ENCODE results near the gene FUBP3.

The FUBP3 gene

DNA sequence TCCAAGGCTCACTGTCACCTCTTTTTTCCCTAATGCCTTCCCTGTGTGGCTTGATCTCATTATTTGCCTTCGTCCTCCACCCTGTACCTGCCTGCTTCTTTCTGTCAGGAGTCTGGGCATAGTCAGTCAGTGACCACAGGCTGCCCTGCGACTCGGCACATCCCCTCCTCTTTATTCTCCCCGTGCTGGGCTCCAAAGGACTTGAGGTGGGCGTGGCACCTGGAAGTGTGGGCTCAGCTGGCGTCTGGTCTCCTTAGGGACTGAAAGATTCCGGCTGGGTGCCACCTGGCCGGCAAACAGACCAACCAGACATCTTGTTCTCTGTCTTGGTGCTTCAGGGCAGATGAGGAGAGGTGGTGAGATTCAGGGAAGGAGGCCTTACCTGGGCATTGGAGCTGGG, 55.4 kb downstream of the FUBP3 start:
- DNase-seq: no peak

- no peak for DNase-seq
Observed at GRCh38 chr9:130635306-130635705, 55.9 kb downstream of the FUBP3 start.

- DNase-seq: no peak
Observed at GRCh38 chr9:130635721-130636647, 56.6 kb downstream of the FUBP3 start.

GRCh38 chr9:130636648-130637020, 57.3 kb downstream of the FUBP3 start:
- no peak for DNase-seq

- DNase-seq: no peak
Observed at GRCh38 chr9:130638284-130639123, 59.1 kb downstream of the FUBP3 start.

DNA sequence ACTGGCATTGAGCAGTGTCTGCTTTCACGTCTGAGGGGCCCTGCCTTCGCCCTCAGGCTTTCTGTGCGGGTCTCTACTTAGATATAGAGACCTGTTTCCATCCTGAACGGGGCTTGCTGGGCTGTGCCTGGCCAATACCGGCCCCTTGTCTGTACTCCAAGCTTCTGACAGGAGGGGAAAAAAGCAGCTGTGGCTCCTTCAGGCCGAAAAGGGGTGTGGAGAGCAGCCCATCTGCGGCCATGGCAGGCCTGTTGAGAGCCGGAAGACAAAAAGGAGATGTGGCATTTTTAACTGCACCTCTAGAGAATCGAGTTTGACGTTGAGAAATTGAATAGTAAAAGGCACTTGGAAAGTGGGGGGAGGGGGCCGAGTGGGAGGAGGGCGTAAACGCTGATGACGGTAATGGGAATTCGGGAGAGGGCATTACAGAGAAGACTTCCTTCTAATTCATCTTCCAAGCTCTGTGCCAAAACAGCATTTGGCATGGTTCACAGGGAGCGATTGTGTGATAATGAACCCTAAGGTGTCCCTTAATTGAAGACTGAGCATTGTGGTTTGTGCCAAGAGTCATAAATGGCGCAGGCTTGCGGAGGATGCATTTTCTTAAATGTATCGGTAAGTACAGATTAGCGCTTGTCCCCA, 59.9 kb downstream of the FUBP3 start:
- DNase-seq: no peak

GRCh38 chr9:130639866-130640555, 60.6 kb downstream of the FUBP3 start:
- no peak for DNase-seq

GRCh38 chr9:130640681-130641080, 61.3 kb downstream of the FUBP3 start:
- no peak for DNase-seq

DNA sequence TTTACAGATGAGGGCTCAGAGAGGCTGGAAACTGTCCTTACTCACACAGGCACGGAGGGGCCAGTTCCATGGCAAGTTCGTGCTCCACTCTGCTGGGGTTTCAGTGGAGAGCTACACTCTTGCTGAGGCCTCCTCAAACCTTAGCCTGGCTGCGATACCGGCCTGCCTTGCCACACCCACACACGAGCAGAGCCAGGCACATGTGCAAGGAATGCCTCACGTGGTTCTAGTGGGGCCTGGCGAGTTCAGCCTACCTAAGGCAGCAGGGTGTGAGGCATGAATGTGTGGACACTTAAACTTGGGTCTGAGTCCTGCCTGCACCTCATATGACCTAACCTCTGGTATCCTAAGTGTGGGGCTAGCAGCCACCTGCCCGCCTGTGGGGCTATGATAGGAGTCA, 63.5 kb downstream of the FUBP3 start:
- DNase-seq: no peak

DNA sequence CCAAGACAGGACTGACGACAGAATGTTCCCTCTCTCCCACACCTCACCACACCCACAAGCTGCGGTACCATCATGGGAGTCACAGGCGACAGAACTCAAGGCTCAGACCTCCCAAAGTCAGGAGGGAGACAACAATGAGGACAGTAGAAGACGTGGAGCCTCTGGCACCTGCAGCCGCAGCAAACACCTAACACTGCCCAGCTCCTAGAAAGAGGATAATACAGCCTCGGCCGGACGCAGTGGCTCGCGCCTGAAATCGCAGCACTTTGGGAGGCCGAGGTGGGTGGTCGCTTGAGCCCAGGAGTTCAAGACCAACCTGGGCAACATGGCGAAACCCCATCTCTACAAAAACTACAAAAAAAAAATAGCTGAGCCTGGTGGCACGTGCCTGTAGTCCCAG, 71.8 kb downstream of the FUBP3 start:
- DNase-seq: no peak

DNA sequence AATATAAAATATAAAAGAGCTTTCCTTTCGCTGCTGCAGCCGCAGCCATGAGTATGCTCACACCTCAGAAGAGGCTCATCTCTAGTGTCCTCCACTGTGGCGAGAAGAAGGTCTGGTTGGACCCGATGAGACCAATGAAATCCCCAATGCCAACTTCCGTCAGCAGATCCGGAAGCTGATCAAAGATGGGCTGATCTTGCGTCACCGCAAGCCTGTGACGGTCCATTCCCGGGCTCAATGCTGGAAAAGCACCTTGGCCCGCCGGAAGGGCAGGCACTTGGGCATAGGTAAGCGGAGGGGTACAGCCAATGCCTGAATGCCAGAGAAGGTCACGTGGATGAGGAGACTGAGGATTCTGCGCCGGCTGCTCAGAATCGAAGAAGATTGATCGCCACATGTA, 72.4 kb downstream of the FUBP3 start:
- DNase-seq: no peak

DNA sequence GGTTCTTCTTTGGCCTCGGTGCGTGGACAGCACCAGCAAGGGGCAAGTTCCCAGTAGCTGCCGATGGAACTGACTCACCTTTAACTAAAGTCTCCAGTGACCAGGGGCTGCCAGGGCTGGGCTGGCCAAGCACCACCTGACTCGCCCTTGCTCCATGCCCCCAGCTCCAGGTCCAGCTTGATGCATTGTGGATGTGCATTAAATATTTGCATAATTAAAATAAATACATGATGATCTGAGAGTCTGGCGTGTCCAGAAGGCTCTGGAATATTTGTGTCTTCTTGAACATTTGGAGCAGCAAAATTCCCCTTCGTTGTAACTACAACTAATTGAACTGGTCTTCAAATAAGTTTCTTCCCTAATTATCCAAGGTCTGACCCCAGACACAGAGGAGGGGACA, 75.5 kb downstream of the FUBP3 start:
- DNase-seq: no peak

GRCh38 chr9:130658893-130659698, 79.7 kb downstream of the FUBP3 start:
- no peak for DNase-seq

DNA sequence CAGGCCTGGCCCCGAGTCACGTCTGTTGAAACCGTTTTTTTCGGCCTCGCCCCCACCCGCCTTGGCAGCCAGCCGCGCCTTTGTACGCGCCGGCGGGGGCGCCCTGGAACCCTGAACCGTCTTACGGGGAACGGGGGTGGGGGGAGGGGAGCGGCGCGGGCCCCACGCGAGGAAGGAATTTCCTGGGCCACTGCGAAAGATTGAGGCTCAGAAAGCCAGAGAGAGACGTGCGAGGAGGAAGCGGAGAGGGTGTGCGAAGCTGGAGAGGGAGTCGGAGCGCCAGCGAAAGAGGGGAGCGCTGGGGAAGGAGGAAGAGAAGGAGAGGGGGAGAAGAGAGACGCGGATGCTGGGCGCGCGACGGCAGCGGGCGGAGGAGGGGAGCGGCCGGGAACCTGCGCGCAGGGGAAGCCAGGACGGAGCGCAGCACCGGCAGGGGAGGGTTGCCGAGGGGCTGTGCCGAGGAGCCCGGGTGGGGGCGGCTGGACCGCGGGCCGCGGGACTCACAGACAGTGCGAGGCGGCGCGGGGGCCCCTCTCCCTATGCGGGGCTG, 80.4 kb downstream of the FUBP3 start:
- DNase-seq: no peak

GRCh38 chr9:130660326-130660682, 80.9 kb downstream of the FUBP3 start:
- DNase-seq: no peak

GRCh38 chr9:130660683-130661450, 81.5 kb downstream of the FUBP3 start:
- DNase-seq: no peak

DNA sequence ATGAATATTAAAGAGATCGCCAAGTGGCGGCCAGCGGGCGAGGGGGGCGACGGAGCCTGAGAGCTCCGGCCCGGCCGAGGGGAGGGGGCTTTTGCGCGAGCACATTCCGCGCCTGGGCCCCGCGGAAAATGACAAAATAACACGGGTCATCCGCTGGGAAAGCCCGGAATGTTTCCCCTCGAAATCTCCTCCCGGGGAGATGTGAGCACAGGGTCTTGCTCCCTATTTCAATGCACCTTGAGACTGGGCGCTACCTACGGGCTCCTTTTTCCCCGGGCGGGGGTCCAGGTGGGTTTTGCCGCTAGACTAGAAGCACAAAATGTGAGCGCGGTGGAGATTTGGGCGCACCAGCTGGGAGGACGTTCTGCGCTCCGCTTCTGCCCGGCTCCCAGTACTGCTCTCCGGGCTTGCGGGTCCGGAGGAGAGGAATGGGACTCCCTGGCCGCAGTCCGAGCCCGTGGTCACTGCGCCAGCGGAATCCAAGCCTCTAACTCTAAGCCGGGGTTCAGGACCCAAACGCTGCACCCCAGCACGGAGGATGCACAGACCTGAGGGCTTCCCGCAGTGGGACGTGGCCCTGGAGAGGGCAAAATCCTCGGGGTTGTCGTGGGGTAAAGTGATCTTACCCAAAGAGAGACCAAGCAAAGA, 82.2 kb downstream of the FUBP3 start:
- no peak for DNase-seq

DNA sequence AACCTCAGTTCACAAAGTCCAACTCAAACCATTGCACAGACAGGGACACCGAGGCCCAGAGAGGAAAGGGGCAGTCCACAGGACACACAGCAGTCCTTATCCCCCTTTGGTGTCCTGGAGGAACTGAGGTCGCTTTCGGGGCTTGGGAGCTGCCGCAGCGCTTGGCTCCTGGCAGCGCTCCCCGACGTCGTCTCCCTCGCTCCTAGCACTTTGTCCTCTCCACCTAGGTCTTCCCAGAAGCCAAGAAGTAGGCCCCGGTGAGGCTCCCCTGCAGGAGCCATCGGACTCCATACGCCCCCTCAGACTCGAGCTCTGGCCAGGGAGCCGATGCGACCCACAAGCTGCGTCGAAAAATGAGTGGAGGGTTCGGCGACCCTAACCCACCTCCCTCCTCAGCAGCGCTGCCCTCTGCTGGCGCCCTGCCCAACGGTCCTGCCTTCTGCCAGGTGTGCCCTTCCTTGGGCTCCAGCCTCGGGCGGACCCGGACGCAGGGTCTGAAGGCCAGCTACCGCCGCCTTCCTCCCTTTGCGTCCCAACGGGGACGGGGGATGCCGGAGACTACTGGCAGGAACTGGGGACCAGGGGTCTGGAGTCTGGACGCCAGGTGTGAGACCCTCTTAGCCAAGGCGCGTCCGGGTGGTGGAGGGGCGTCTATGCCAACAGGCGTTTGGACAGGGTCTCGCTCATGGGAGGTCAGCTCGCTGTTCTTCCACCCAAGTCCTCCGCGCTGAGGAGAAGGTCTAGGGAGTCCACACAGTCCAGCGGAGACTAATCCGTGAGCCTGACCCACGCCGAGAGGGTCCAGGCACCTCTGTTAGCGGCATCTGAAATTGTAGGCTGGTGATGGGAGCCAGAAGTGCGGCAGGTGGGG, 83.0 kb downstream of the FUBP3 start:
- no peak for DNase-seq

GRCh38 chr9:130662970-130663257, 83.5 kb downstream of the FUBP3 start:
- DNase-seq: no peak

Measured in stimulated activated naive CD4-positive, alpha-beta T cell (primary cell).